RWPE1 (cell line): ENCODE measurements around the gene TMEM213.

Experiments used
- CTCF ChIA-PET: fragments of 350-600 bp; sonication (Branson Sonifier 250); formaldehyde crosslinking; extraction: SDS; loops from one replicate; lab custom pipeline; 2021; lab: Yijun Ruan, JAX
- POLR2A ChIA-PET: fragments of 400-600 bp; formaldehyde crosslinking; extraction: SDS; loops from one replicate; lab custom pipeline; 2020; ENCODE audit warnings: antibody characterized with exemption; ENCODE audit not compliant: low non-redundant PET; lab: Yijun Ruan, JAX
- DNase-seq: peaks from one replicate; pipeline ENCODE4 v3.0.0; 2012; ENCODE audit warnings: low spot score
- H3K27ac ChIP-seq: fragments of 450-650 bp; 2 replicates; pipeline ENCODE4 v1.5.1; 2017
- TF ChIP-seq, protein P1 (sequence below): fragments of 450-650 bp; conservative IDR thresholded peaks from 2 replicates; pipeline ENCODE4 v1.5.1; 2017; ENCODE audit warnings: low read depth, mild to moderate bottlenecking

TMEM213 gene

GRCh38 chr7:138843632-138844580, 46.1 kb downstream of the TMEM213 start:
- H3K27ac ChIP-seq, result no peak overlapping the region
- CTCF ChIA-PET, result no interaction called here
- TF ChIP-seq, protein P1, sequence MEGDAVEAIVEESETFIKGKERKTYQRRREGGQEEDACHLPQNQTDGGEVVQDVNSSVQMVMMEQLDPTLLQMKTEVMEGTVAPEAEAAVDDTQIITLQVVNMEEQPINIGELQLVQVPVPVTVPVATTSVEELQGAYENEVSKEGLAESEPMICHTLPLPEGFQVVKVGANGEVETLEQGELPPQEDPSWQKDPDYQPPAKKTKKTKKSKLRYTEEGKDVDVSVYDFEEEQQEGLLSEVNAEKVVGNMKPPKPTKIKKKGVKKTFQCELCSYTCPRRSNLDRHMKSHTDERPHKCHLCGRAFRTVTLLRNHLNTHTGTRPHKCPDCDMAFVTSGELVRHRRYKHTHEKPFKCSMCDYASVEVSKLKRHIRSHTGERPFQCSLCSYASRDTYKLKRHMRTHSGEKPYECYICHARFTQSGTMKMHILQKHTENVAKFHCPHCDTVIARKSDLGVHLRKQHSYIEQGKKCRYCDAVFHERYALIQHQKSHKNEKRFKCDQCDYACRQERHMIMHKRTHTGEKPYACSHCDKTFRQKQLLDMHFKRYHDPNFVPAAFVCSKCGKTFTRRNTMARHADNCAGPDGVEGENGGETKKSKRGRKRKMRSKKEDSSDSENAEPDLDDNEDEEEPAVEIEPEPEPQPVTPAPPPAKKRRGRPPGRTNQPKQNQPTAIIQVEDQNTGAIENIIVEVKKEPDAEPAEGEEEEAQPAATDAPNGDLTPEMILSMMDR, result no peak
- no peak for DNase-seq
- POLR2A ChIA-PET, result no interaction called here

DNA sequence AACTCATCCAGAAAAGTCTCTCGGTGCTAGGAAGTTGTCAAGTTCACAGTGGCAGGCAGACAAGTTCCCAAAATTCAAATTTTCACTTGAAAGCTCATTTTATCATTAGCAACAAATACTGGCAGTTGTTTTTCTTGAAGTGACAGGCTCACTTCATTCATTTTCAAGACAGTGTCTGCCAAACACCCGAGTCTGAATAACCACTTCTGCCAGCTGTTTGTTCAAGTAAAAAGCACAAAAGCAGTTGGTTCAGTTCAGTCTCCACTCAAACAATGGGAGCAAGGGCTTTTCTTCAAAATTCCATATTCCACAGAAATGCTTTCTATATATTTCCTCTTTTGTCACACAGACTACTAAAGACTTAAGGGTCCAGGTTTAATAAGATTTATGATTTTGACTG, 47.9 kb downstream of the TMEM213 start:
- no peak for DNase-seq
- CTCF ChIA-PET, result no interaction called here
- TF ChIP-seq, protein P1, result no peak
- POLR2A ChIA-PET, result no interaction called here
- H3K27ac ChIP-seq, result no peak overlapping the region

DNA sequence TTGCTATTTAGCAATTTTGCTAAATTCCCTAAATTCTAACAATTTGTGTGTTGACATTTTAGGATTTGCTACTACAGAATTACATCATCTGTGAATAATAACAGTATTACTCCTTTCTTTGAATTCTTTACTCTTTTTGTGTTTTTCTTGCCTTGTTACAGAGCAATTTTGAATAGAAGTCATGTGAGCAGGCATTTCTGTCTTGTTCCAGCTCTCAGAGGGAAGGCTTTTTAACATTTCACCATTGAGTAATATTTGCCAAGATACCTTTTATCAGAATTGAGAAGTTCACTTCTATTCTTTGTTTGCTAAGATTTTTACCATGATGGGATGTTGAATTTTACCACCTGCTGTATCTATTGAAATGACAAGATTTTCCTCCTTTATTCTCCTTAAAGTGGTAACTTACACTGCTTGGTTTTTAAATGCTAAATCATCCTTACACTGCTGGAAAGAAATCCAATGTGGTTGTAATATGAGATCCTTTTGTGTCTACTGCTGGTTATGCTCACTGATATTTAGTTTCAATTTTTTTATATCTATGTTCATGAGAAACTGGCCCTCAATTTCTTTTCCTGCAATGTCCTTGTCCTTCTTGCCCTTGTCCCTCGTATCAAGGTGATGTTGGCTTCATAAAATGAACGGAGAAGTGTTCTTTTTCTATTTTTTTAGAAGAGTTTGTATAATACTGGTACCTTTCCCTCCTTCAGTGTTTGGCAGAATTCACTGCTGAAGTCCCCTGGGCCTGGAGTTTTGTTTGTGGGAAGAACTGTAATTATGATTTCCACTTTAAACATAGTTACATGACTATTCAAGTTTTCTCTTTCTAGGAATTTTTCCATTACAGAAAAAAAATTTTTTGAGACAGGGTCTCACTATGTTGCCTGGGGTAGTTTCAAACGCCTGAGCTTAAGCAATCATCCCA, 50.5 kb downstream of the TMEM213 start:
- H3K27ac ChIP-seq, result no peak overlapping the region
- POLR2A ChIA-PET, result no interaction called here
- no peak for DNase-seq
- TF ChIP-seq, protein P1, result no peak
- CTCF ChIA-PET, result no interaction called here

GRCh38 chr7:138849701-138850100, 51.9 kb downstream of the TMEM213 start:
- POLR2A ChIA-PET, result no interaction called here
- no peak overlapping the region for H3K27ac ChIP-seq
- CTCF ChIA-PET, result no interaction called here
- TF ChIP-seq, protein P1, result no peak
- DNase-seq, result no peak

GRCh38 chr7:138852469-138852868, 54.7 kb downstream of the TMEM213 start:
- ChIA-PET POLR2A (no interaction called here), CTCF (no interaction called here)
- H3K27ac ChIP-seq, result no peak overlapping the region
- TF ChIP-seq, protein P1, result no peak
- no peak for DNase-seq

DNA sequence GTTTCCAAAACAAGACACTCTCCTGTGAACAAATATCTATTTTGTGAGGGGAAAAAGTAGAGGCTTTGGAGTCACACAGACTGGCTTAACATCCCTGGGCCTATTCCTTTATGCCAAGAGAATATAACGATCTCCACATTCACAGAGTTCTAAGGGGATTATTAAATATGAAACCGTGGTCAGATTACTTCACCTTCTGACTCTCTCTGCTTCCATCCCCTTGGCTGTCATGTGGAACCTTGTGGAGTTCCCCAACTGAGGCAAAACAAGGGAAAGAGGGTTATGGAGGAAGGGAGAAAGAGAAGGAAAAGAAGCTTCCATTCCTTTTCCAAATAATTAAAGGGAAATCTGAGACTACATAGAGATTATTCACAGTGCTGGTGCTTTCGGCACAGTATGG, 55.7 kb downstream of the TMEM213 start:
- H3K27ac ChIP-seq, result no peak overlapping the region
- no peak for DNase-seq
- ChIA-PET CTCF (interaction anchor here (0.6 kb wide), 1 partner anchor 102 kb away, joined by 3 read pairs; no protein-coding TSS in a partner anchor), POLR2A (no interaction called here)
- TF ChIP-seq, protein P1, result no peak
